ENCODE data around the gene MAP3K6.

- TF ChIP-seq CTCF (IDR thresholded peaks at IDR 0.05; ENCODE audit: extremely low read depth in 1 of 2, insufficient read depth in 1 of 2, low read depth in 1 of 2, low read length in 2 of 2) (no peak), POLR2A (IDR thresholded peaks at IDR 0.05; ENCODE audit: low read depth, low read length) (no peak), MAX (IDR thresholded peaks at IDR 0.05; ENCODE audit: insufficient read depth, insufficient read length) (no peak), EZH2 (IDR thresholded peaks at IDR 0.05; ENCODE audit: borderline replicate concordance, low read depth, low read length, severe bottlenecking) (no peak), MYC (IDR thresholded peaks at IDR 0.05; ENCODE audit: low read depth, low read length) (no peak), POLR2AphosphoS5 (IDR thresholded peaks at IDR 0.05; ENCODE audit: insufficient read depth, low read depth, low read length) (no peak), FOS (IDR thresholded peaks at IDR 0.05; ENCODE audit: borderline replicate concordance, insufficient read depth, low read length) (no peak), GATA2 (IDR thresholded peaks at IDR 0.05; ENCODE audit: insufficient read depth, insufficient read length, low read depth, low read length) (no peak), JUN (IDR thresholded peaks at IDR 0.05; ENCODE audit: borderline replicate concordance, insufficient read depth, insufficient read length, low read depth) (no peak)
Observed at GRCh38 chr1:27325286-27325685, 41.5 kb downstream of the MAP3K6 start.

All from endothelial cell of umbilical vein (primary cell).